Breast epithelium (tissue), 4 donors: ENCODE results near the gene GCG. TPM values are rescaled to one million over a fixed set of nuclear protein-coding genes. Genes with fewer than 3 reads are reported as not detected.

Source experiments
- DNase-seq, 2 donors: peaks; one replicate each; pipeline ENCODE4 v3.0.0-alpha.2; 2019; ENCODE audit warnings: low spot score in 2 of 2
- H3K27ac ChIP-seq, 2 donors: fragments of 200-600 bp; sonication (generic) in 1 of 2; one replicate each; pipeline ENCODE4 v1.5.1; 2016 to 2019; ENCODE audit warnings: mild to moderate bottlenecking in 1 of 2
- H3K27me3 ChIP-seq, 2 donors: fragments of 200-600 bp; sonication (generic) in 1 of 2; one replicate each; pipeline versions ENCODE4 v1.5.1 to v1.6.0; 2017 to 2019; ENCODE audit warnings: control low read depth in 1 of 2, mild to moderate bottlenecking in 1 of 2
- H3K36me3 ChIP-seq: fragments of 200-600 bp; one replicate; pipeline ENCODE4 v1.5.1; 2019
- H3K4me1 ChIP-seq, 2 donors: fragments of 200-600 bp; sonication (generic); one replicate each; pipeline ENCODE4 v1.5.1; 2016 to 2019; ENCODE audit warnings: control low read depth in 1 of 2
- H3K4me3 ChIP-seq, 3 donors: fragments of 200-600 bp; sonication (generic); 1 replicate in 2 of 3; 2 replicates in 1 of 3; pipeline ENCODE4 v1.5.1; 2016 to 2019; ENCODE audit warnings: mild to moderate bottlenecking in 3 of 3, moderate library complexity in 2 of 3
- H3K9me3 ChIP-seq, 2 donors: fragments of 200-600 bp; sonication (generic) in 1 of 2; one replicate each; pipeline ENCODE4 v1.5.1; 2016 to 2019; ENCODE audit warnings: control low read depth in 1 of 2
- POLR2A ChIP-seq: fragments of 450-650 bp; IDR thresholded peaks from one replicate; pipeline ENCODE4 v1.6.1; 2016; ENCODE audit warnings: antibody characterized with exemption, mild to moderate bottlenecking, moderate library complexity
- POLR2AphosphoS5 ChIP-seq, 3 donors: sonication (generic); formaldehyde crosslinking; IDR thresholded peaks; one replicate each; pipeline ENCODE4 v1.6.1; 2017; ENCODE audit warnings: antibody characterized with exemption in 3 of 3
- intact Hi-C: fragments of 100-400 bp; cut with DNase I; formaldehyde crosslinking; loops from one replicate; pipeline ENCODE4 v1.15.1; 2023; ENCODE audit warnings: low total_unique reads
- total RNA-seq, 3 donors: library from RNA; depleted of rRNA; stranded (reverse); fragments of >200 nt; gene quantifications; one replicate each; pipeline ENCODE4 v1.1.0, GENCODE V29; 2016
- TF ChIP-seq, protein P1 (sequence below), 3 donors: fragments of 450-650 bp; IDR thresholded peaks; one replicate each; pipeline ENCODE4 v1.5.1; 2016 to 2017; ENCODE audit warnings: antibody characterized with exemption in 3 of 3, mild to moderate bottlenecking in 3 of 3, moderate library complexity in 3 of 3

Gene GCG
- total RNA-seq: not detected

- intact Hi-C loops: no loop called here
- no peak for DNase-seq
- Histone ChIP-seq H3K4me1 (no peaks in the 10 kb centered on the region), H3K36me3 (no peaks in the 10 kb centered on the region), H3K4me3 (no peak within 1 kb of the TSS), H3K27me3 (no peaks in the 10 kb centered on the region), H3K9me3 (no peaks in the 10 kb centered on the region), H3K27ac (no peak within 1 kb of the TSS)
- no peak for TF ChIP-seq POLR2A
- no peak for TF ChIP-seq POLR2AphosphoS5 (IDR thresholded peaks at IDR 0.05)
- TF ChIP-seq, protein P1, sequence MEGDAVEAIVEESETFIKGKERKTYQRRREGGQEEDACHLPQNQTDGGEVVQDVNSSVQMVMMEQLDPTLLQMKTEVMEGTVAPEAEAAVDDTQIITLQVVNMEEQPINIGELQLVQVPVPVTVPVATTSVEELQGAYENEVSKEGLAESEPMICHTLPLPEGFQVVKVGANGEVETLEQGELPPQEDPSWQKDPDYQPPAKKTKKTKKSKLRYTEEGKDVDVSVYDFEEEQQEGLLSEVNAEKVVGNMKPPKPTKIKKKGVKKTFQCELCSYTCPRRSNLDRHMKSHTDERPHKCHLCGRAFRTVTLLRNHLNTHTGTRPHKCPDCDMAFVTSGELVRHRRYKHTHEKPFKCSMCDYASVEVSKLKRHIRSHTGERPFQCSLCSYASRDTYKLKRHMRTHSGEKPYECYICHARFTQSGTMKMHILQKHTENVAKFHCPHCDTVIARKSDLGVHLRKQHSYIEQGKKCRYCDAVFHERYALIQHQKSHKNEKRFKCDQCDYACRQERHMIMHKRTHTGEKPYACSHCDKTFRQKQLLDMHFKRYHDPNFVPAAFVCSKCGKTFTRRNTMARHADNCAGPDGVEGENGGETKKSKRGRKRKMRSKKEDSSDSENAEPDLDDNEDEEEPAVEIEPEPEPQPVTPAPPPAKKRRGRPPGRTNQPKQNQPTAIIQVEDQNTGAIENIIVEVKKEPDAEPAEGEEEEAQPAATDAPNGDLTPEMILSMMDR (IDR thresholded peaks at IDR 0.05): no peak
Observed at GRCh38 chr2:162152147-162152546, at the start of gene GCG. Gene GCG (minus strand): TSS chr2:162152247. CDS start chr2:162149178, 3,069 bp downstream.

- intact Hi-C loops: no loop called here
- no peaks in the 10 kb centered on the region for H3K9me3 ChIP-seq
- H3K27me3 ChIP-seq: no peaks in the 10 kb centered on the region
- no peak overlapping the region for H3K4me3 ChIP-seq
- no peak overlapping the region for H3K27ac ChIP-seq
- DNase-seq: no peak
- TF ChIP-seq POLR2AphosphoS5 (IDR thresholded peaks at IDR 0.05) (no peak), POLR2A (no peak)
- TF ChIP-seq, protein P1 (IDR thresholded peaks at IDR 0.05): no peak
- H3K4me1 ChIP-seq: no peaks in the 10 kb centered on the region
- no peaks in the 10 kb centered on the region for H3K36me3 ChIP-seq
Observed at GRCh38 chr2:162200636-162201035, 48.6 kb upstream of the GCG start.

DNA sequence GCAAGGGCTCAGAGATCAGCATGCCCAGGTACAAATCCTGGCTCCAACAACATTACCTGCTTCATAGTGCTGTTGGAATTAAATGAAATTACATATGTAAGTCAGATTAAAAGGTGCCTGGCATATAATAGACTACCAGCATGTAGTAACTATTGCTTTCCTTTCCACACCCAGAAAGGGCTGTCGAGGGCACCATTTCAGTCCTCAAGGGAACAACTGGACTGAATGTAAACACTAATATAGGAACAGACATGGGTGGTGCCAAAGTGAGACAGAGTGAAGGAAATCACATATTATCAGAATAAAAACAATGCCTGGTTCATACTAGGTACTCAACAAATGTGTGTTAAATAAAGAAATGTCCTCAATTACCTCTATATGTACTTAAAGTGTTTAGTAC lies 47.9 kb upstream of the GCG start:
- Histone ChIP-seq H3K4me1 (no peaks in the 10 kb centered on the region), H3K9me3 (no peaks in the 10 kb centered on the region), H3K4me3 (no peak overlapping the region), H3K36me3 (no peaks in the 10 kb centered on the region), H3K27ac (no peak overlapping the region), H3K27me3 (no peaks in the 10 kb centered on the region)
- no peak for DNase-seq
- intact Hi-C loops: no loop called here
- TF ChIP-seq, protein P1 (IDR thresholded peaks at IDR 0.05): no peak
- no peak for TF ChIP-seq POLR2A
- TF ChIP-seq POLR2AphosphoS5 (IDR thresholded peaks at IDR 0.05): no peak

DNA sequence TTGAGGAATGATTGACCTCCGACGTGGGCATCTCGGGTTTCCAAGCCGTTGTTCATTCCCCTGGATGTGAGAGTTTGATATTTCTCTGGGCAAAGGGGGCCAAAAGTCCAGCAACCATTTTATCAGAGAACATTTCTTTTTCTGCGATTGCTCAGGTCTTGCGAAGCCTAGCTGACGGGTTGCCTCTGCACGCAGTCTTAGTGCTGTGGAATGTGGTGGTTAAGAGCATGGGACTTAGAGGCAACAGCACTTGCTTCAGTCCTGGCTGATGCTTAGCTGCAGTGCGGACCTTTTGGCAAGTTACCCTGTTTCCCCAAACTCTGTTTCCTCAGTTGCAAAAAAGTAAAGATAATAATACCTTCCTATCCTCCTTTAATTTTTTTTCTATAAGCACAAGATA lies 46.2 kb upstream of the GCG start:
- H3K27me3 ChIP-seq: no peaks in the 10 kb centered on the region
- no peaks in the 10 kb centered on the region for H3K9me3 ChIP-seq
- intact Hi-C loops: no loop called here
- no peak overlapping the region for H3K27ac ChIP-seq
- H3K4me3 ChIP-seq: no peak overlapping the region
- DNase-seq: no peak
- no peaks in the 10 kb centered on the region for H3K4me1 ChIP-seq
- TF ChIP-seq POLR2A: no peak
- no peak for TF ChIP-seq POLR2AphosphoS5 (IDR thresholded peaks at IDR 0.05)
- TF ChIP-seq, protein P1 (IDR thresholded peaks at IDR 0.05): no peak
- no peaks in the 10 kb centered on the region for H3K36me3 ChIP-seq

DNA sequence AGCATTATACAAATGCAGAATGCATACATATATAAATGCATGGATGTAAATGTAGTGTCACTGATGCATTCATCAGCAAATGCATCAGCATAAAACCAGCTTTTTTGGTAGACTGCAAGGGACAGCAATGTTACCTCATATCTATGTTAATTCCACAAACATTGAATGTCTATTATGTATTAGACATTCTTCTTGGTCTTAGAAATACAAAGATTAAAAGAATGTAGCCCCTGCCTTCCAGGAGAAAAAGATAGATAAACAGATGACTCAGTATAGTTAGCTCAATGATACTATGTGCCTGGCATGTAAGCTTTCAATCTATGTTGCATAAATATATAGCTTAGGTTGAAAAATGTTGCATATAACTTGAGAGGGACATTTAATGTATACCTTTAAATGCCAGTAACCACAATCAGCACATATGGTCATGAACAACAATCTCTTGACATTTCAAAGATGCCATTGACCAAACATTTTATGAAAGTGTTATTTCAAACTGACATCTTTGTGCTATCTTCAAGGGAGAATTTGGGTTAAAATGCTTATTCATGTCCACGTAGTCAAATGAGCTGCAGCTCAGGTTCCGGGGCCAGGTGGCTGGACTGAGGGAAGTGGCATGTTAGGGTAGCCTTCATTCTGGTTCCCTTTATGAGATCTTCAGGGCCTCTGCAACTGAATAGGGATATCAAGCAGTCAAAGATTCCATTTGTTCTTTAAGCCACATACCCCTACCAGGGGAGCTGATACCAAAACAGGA lies 45.2 kb upstream of the GCG start:
- no peak for DNase-seq
- TF ChIP-seq POLR2AphosphoS5 (IDR thresholded peaks at IDR 0.05): no peak
- TF ChIP-seq POLR2A: no peak
- TF ChIP-seq, protein P1 (IDR thresholded peaks at IDR 0.05): no peak
- H3K27ac ChIP-seq: no peak overlapping the region
- no peak overlapping the region for H3K4me3 ChIP-seq
- intact Hi-C loops: no loop called here
- no peaks in the 10 kb centered on the region for H3K9me3 ChIP-seq
- H3K36me3 ChIP-seq: no peaks in the 10 kb centered on the region
- H3K27me3 ChIP-seq: no peaks in the 10 kb centered on the region
- no peaks in the 10 kb centered on the region for H3K4me1 ChIP-seq
